HG03521 (cell line): ENCODE measurements around the gene PADI6.

ENCODE experiments used
- ATAC-seq: cut with Tn5 transposase; IDR thresholded peaks from one replicate; pipeline ENCODE4 v1.9.1; 2021; ENCODE audit warnings: mild to moderate bottlenecking, moderate library complexity; ENCODE audit not compliant: unreplicated experiment

PADI6 gene

GRCh38 chr1:17356387-17357026 lies 15.5 kb upstream of the PADI6 start:
- no peak for ATAC-seq

DNA sequence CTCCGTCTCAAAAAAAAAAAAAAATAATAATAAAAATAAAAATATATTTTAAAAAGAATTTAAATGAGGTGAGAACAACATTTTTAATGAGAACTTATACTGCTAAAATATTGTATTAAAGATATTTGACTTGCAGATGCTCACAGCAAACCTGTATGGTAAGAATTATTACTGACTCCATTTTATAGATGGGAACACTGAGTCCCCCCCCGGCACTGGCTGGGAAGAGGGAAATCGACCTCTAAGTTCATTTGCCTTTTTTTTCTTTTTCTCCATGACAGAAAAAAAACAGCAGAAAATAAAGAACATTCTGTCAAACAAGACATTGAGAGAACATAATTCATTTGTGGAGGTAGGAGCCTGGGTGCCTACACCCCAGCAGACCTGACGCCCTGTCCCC lies 13.4 kb upstream of the PADI6 start:
- no peak for ATAC-seq

DNA sequence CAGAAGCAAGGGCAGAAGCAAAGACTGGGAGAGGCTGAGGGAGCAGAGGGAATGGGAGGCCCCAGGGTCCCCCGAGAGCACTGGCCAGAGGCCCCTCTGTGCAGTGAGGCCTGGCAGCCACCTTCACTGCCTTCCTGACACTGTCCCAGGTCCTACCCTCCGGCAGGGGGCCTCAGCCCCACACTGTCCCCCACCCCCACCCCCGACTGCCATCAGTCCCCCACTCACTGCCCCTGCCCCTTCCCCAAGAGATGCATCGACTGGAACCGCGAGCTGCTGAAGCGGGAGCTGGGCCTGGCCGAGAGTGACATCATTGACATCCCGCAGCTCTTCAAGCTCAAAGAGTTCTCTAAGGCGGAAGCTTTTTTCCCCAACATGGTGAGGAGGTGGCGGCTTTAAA lies 13.0 kb upstream of the PADI6 start:
- no peak for ATAC-seq

DNA sequence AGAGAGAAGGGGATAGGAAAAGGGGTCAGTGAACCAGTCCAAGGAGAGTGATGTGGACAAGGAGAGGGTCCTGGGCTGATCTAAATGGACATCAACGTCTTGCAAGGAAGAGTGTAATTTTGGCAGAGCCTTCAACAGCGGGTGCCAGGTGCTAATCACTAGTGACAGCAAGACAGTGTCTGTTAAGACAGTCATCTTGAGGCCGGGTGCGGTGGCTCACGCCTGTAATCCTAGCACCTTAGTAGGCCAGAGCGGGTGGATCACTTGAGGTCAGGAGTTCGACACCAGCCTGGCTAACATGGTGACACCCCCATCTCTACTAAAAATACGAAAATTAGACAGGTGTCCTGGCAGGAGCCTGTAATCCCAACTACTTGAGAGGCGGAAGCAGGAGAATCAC lies 12.2 kb upstream of the PADI6 start:
- no peak for ATAC-seq

DNA sequence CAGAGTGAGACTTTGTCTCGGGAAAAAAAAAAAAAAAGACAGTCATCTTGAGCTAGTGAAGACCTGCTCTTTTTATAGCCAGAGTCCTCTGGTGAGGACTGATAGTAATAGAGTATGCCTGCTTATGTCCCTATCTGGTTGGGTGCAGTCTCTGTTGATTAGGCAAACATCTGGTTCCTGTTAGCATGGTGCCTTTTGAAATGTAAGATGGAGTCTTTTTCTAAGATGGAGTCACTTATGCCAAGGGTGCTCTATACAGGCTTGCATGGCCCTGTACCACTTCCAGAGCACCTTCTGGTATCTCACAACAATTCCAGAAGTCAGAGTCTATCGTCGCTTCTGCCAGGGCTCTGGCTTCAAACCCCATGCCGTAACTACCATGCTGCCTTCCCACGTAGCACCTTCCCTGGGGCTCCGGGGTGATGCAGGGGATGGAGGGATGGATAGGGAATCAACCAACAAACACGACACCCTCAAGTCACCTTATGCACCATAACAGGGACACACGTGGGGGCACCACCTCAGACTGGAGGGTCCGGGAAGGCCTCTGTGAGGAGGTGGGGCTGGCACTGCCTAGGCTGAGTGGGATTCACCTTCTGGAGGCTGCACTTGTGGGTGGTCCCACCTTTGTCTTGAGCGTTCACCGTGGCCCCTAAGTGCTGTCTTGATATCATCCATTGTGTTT lies 11.6 kb upstream of the PADI6 start:
- no peak for ATAC-seq

- no peak for ATAC-seq
These were observed 10.3 kb upstream of the PADI6 start for GRCh38 chr1:17361687-17362086.

DNA sequence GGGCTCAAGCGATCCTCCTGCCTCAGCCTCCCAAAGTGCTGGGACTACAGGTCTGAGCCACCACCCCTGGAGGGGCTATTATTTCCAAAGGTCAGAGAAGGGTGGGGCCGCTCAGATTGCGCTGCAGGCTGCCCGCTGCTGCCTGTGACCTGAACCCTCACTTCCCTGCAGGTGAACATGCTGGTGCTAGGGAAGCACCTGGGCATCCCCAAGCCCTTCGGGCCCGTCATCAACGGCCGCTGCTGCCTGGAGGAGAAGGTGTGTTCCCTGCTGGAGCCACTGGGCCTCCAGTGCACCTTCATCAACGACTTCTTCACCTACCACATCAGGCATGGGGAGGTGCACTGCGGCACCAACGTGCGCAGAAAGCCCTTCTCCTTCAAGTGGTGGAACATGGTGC lies 8.6 kb upstream of the PADI6 start:
- ATAC-seq, result no peak

DNA sequence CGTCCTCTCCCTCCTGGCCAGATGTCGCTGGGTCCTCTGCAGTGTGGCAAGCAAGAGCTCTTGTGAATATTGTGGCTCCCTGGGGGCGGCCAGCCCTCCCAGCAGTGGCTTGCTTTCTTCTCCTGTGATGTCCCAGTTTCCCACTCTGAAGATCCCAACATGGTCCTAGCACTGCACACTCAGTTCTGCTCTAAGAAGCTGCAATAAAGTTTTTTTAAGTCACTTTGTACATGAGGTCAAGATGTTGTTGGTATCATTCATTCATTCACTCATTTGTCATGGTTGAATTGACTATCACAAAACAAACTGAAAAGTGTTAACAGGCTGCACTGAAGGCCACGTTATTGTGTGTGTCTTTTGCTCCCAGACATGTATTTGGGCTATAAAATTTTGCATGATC lies 8.2 kb upstream of the PADI6 start:
- no peak for ATAC-seq

DNA sequence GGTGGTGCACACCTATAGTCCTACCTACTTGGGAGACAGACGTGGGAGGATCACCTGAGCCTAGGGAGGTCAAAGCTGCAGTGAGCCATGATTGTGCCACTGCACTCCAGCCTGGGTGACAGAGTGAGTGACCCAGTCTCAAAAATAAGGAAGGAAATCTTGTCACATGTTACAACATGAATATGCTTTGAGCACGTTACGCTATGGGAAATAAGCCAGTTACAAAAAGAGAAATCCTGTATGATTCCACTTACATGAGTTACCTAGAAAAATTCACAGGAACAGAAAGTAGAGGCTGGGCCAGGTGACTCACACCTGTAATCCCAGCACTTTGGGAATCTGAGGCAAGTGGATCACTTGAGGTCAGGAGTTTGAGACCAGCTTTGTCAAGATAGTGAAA lies 6.7 kb upstream of the PADI6 start:
- ATAC-seq, result no peak

DNA sequence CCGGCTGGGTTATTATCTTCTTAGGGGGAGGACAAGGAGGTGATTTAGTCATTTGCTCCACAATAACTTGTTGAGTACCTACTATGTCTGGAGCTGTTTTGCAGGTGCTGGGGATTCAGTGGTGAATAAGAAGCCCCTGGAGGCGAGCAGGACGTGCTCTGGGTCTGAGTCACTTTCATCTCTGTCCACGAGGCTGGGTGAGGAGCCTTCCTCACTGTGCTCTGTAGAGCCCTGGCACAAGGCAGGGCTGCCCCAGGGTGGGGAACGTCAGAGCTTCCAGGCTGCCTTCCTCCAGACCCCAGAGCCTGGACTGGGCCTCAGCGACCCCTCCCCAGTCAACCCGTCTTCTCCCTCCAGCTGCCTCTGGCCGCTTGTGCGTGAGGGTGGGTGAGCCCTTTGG lies 2.5 kb upstream of the PADI6 start:
- no peak for ATAC-seq

DNA sequence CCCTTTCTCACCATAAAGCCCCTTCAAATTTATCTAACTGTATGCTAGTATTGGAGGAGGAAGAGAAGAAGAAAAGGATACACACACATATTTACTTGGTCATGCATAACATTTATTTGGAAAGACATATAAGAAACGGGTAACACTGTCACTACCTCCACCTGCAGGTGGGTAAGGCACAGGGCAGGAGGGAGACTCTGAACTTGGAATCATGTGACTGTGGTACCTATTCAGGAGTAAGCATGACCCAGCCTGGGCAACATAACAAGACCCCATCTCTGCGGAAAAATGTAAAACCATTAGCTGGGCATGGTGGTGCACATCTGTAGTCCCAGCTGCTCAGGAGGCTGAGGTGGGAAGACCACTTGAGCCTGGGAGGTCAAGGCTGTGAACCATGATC lies 1.4 kb upstream of the PADI6 start:
- ATAC-seq, result no peak

GRCh38 chr1:17372955-17373354 lies 959 bp downstream of the PADI6 start:
- no peak for ATAC-seq

GRCh38 chr1:17375651-17376050 lies 3.7 kb downstream of the PADI6 start:
- ATAC-seq, result no peak

DNA sequence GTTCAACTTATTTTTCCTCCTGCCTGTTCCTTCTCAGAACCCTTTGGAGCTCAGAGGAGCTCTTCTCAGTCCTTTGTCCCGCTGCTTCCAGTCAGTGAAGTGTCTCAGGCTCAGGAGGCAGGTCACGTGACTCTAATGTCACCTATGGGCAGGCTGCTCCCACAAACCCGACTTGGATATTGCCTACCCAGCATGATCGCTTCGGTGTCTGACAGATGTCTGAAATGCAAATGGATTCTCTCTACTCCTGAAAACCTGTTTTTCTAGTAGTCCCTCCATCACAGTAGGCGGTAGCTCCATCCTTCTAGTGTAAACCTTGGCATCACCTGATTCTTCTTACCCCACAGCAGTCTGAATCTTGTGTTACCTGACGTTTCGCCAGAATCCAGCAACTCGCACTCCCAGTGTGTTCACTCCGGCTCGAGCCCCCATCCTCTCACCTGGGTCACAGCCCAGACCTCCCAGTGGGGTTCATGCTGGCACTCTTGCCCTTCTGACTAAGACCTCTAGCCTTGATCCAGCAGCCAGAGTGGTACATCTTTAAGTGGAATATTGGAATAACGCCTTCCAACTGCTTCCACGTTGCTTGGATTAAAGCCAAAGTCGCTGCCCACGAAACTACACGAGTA lies 5.4 kb downstream of the PADI6 start:
- no peak for ATAC-seq

GRCh38 chr1:17381161-17381560 lies 9.2 kb downstream of the PADI6 start:
- ATAC-seq, result no peak

- ATAC-seq, result no peak
These were observed 20.3 kb downstream of the PADI6 start for GRCh38 chr1:17392199-17392740.

- ATAC-seq, result no peak
These were observed 21.2 kb downstream of the PADI6 start for GRCh38 chr1:17393230-17393629.

GRCh38 chr1:17397910-17398695 lies 26.1 kb downstream of the PADI6 start:
- no peak for ATAC-seq

GRCh38 chr1:17400725-17401341 lies 28.8 kb downstream of the PADI6 start:
- ATAC-seq, result no peak

DNA sequence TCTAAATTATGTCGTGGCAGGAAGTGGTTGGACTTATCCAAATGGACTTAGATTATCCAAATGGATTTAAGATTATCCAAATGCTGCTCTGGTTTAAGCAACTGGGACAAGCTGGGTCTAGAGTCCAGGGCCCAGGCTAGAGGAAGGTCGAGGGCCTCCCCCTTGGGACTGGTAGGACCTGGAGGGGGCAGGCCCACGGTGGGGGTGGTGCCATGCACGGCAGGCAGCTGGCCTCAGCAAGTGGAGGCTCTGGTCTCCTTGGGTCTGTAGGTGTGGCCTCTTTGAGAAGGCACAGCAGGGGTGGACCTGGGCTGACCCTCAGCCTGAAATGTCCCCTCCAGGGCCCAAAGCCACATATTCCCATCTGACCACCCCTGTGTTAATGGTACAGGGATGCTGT lies 29.8 kb downstream of the PADI6 start:
- ATAC-seq, result no peak

GRCh38 chr1:17403081-17403480 lies 31.1 kb downstream of the PADI6 start:
- ATAC-seq, result no peak
